K562 (cell line): ENCODE measurements around the gene DNM1. TPM values are rescaled to one million over a fixed set of nuclear protein-coding genes. Genes with fewer than 3 reads are reported as not detected.

Experiments
- BRD9 ChIP-seq: fragments of 450-650 bp; IDR thresholded peaks from 2 replicates; pipeline ENCODE4 v1.6.1; 2018; ENCODE audit warnings: low read depth; ENCODE audit not compliant: partially characterized antibody
- ESRRB ChIP-seq: fragments of 250-450 bp; sonication (Bioruptor Pico); IDR thresholded peaks from 2 replicates; pipeline ENCODE4 v1.5.0; 2020; ENCODE audit warnings: mild to moderate bottlenecking, moderate library complexity, borderline replicate concordance
- KDM1A ChIP-seq, 2 experiments: fragments of 450-650 bp; IDR thresholded peaks; 2 replicates each; pipeline ENCODE4 v1.6.1; 2016; ENCODE audit warnings: mild to moderate bottlenecking in 2 of 2
- POLR2H ChIP-seq: IDR thresholded peaks from 2 replicates; pipeline ENCODE4 v1.6.1; 2016; ENCODE audit warnings: missing genetic modification characterization, low read depth, mild to moderate bottlenecking, control low read depth, missing compliant biosample characterization, moderate library complexity
- ZNF165 ChIP-seq: fragments of 250-450 bp; sonication (Bioruptor Pico); IDR thresholded peaks from 2 replicates; pipeline ENCODE4 v1.4.0; 2020; ENCODE audit warnings: borderline replicate concordance
- ZNF707 ChIP-seq: fragments of 250-450 bp; sonication (Bioruptor Pico); conservative IDR thresholded peaks from 2 replicates; pipeline ENCODE4 v1.8.0; 2022; ENCODE audit warnings: inconsistent platforms, mild to moderate bottlenecking, moderate library complexity
- polyA plus RNA-seq, 8 experiments: library from polyadenylated mRNA; depleted of rRNA in 4 of 8; stranded (reverse) in 5 of 8; unstranded in 3 of 8; fragments of >200 nt; fragmentation: Nextera tagmentation in 2 of 8; fragmentation: Illumina TruSeq in 1 of 8; extraction: Ambion mirVana in 2 of 8; extraction: Trizol in 1 of 8; gene quantifications; 2 replicates each; pipeline versions ENCODE4 v1.2.1 to v1.2.3, GENCODE V29; 2011 to 2014; ENCODE audit warnings: inconsistent platforms in 1 of 8, missing spikeins in 1 of 8
- total RNA-seq, 7 experiments: library from RNA; depleted of rRNA in 6 of 7; stranded (reverse); fragments of >200 nt in 6 of 7; fragmentation: Illumina TruSeq in 2 of 7; extraction: Trizol in 2 of 7; gene quantifications; 2 replicates each; pipeline versions ENCODE4 v1.2.1 to v1.2.3, GENCODE V29; 2011 to 2021; ENCODE audit warnings: low replicate concordance in 1 of 7
- TF ChIP-seq, protein P1 (sequence below): sonication (generic); formaldehyde crosslinking; IDR thresholded peaks from 2 replicates; pipeline ENCODE4 v1.8.1; 2023; ENCODE audit warnings: mild to moderate bottlenecking, missing genetic modification reagents
- TF ChIP-seq, protein P2 (sequence below): IDR thresholded peaks from 3 replicates; pipeline ENCODE4 v1.6.1; 2011; ENCODE audit warnings: borderline replicate concordance, mild to moderate bottlenecking, moderate library complexity; ENCODE audit not compliant: insufficient read length; ENCODE audit errors: extremely low read depth
- TF ChIP-seq, protein P3 (sequence below), 3 experiments: fragments of 200-800 bp in 1 of 3; fragments of 250-450 bp in 1 of 3; fragments of 450-650 bp in 1 of 3; sonication (Bioruptor Pico) in 1 of 3; sonication (Bioruptor generic) in 1 of 3; formaldehyde crosslinking in 1 of 3; IDR thresholded peaks; 2 replicates each; pipeline versions ENCODE4 v1.6.1 to v1.8.0; 2016 to 2022; ENCODE audit warnings: mild to moderate bottlenecking in 2 of 3, missing genetic modification characterization in 2 of 3, missing compliant biosample characterization in 1 of 3, moderate library complexity in 1 of 3

The DNM1 gene
- total and polyA plus RNA-seq, 9 of the 15 experiments (the other 6 are each of a cell fraction or from before 2014, with no cell fraction given): 0.39 to 23.1 (median 9.1) TPM

- TF ChIP-seq, protein P1, sequence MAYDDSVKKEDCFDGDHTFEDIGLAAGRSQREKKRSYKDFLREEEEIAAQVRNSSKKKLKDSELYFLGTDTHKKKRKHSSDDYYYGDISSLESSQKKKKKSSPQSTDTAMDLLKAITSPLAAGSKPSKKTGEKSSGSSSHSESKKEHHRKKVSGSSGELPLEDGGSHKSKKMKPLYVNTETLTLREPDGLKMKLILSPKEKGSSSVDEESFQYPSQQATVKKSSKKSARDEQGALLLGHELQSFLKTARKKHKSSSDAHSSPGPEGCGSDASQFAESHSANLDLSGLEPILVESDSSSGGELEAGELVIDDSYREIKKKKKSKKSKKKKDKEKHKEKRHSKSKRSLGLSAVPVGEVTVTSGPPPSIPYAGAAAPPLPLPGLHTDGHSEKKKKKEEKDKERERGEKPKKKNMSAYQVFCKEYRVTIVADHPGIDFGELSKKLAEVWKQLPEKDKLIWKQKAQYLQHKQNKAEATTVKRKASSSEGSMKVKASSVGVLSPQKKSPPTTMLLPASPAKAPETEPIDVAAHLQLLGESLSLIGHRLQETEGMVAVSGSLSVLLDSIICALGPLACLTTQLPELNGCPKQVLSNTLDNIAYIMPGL (CRISPR knock-in tag): peak; percentile 99
- TF ChIP-seq, protein P2, sequence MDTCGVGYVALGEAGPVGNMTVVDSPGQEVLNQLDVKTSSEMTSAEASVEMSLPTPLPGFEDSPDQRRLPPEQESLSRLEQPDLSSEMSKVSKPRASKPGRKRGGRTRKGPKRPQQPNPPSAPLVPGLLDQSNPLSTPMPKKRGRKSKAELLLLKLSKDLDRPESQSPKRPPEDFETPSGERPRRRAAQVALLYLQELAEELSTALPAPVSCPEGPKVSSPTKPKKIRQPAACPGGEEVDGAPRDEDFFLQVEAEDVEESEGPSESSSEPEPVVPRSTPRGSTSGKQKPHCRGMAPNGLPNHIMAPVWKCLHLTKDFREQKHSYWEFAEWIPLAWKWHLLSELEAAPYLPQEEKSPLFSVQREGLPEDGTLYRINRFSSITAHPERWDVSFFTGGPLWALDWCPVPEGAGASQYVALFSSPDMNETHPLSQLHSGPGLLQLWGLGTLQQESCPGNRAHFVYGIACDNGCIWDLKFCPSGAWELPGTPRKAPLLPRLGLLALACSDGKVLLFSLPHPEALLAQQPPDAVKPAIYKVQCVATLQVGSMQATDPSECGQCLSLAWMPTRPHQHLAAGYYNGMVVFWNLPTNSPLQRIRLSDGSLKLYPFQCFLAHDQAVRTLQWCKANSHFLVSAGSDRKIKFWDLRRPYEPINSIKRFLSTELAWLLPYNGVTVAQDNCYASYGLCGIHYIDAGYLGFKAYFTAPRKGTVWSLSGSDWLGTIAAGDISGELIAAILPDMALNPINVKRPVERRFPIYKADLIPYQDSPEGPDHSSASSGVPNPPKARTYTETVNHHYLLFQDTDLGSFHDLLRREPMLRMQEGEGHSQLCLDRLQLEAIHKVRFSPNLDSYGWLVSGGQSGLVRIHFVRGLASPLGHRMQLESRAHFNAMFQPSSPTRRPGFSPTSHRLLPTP: no peak
- no peak for TF ChIP-seq ZNF707
- TF ChIP-seq, protein P3, sequence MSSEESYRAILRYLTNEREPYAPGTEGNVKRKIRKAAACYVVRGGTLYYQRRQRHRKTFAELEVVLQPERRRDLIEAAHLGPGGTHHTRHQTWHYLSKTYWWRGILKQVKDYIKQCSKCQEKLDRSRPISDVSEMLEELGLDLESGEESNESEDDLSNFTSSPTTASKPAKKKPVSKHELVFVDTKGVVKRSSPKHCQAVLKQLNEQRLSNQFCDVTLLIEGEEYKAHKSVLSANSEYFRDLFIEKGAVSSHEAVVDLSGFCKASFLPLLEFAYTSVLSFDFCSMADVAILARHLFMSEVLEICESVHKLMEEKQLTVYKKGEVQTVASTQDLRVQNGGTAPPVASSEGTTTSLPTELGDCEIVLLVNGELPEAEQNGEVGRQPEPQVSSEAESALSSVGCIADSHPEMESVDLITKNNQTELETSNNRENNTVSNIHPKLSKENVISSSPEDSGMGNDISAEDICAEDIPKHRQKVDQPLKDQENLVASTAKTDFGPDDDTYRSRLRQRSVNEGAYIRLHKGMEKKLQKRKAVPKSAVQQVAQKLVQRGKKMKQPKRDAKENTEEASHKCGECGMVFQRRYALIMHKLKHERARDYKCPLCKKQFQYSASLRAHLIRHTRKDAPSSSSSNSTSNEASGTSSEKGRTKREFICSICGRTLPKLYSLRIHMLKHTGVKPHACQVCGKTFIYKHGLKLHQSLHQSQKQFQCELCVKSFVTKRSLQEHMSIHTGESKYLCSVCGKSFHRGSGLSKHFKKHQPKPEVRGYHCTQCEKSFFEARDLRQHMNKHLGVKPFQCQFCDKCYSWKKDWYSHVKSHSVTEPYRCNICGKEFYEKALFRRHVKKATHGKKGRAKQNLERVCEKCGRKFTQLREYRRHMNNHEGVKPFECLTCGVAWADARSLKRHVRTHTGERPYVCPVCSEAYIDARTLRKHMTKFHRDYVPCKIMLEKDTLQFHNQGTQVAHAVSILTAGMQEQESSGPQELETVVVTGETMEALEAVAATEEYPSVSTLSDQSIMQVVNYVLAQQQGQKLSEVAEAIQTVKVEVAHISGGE (CRISPR knock-in tag; IDR thresholded peaks at IDR 0.05): peak in 1 of 3 experiments; percentile 43; a peak in 2 of 6 replicates
- no peak for TF ChIP-seq POLR2H (tag)
- TF ChIP-seq ESRRB: no peak
- no peak for TF ChIP-seq ZNF165 (CRISPR knock-in tag)
- no peak for TF ChIP-seq BRD9
- TF ChIP-seq KDM1A (IDR thresholded peaks at IDR 0.05): no peak
- TF ChIP-seq, all 486 proteins: peak for 133
Measured at GRCh38 chr9:128191406-128192046, 11.7 kb upstream of the DNM1 start, which contains the start of gene CIZ1 (continued).
